ENCODE results near the gene PARD3B.

The PARD3B gene

DNA sequence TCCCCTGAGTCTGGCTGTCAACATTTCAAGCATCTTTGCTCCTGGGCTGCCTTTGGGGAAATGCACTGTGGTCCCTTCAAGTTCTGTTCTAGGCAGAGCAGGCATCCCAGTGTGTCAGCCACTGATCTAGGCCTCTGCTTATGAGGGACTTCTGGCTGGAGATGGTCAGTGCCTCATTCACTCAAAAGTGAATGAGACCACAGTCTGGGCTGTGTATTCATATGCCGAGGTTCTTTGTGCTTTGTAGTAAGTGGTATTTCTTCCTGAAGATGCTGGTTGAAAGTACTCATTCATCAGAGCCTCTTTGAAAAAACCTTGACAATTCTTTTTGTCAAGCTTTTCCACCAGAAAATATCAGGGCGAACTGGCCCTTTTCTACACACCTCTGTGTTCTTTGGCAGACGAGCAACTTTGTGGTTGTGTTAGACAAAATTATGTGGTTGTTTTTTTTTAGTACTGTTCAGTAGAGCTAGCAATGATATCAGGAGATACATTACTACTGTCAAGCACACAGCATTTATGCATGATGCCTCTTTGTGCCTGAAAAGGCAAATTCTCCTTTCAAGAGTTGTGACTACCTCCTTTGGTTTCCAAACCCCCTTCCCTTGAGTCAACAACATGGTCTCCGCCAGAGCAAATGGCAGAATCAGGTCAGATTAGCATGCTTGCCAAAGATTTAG, 626.1 kb downstream of the PARD3B start:
- DNase-seq (ENCODE audit: insufficient read length, low spot score) (no peak), FAIRE-seq (no peak)
- TF ChIP-seq POLR2A (IDR thresholded peaks at IDR 0.05; ENCODE audit: low read depth, low read length) (no peak), PAX5 (IDR thresholded peaks at IDR 0.05; ENCODE audit: insufficient read depth, low read length, severe bottlenecking) (no peak), SPI1 (IDR thresholded peaks at IDR 0.05; ENCODE audit: low read depth, low read length) (no peak), TAF1 (IDR thresholded peaks at IDR 0.05; ENCODE audit: low read depth, low read length) (no peak)

DNA sequence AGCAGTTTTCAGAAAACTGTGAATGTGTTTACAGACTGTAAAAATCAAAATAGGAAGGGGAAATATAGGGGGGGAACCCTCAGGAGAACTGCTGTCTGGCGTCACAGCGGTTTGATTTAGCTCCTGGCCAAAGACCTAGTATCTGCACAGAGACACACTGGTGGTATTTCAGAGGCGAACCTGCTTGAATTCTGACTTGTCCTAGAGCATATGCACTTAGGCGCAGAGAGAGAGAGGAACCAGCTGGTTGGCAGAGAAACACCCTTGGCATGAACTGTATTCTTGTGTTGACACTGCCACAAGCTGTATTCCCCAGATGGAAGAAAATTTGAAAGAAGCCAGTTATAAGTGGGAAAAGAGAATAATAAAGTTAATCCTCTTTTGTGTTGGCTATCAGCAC, 630.6 kb downstream of the PARD3B start:
- FAIRE-seq (no peak), DNase-seq (ENCODE audit: insufficient read length, low spot score) (no peak)
- TF ChIP-seq TAF1 (IDR thresholded peaks at IDR 0.05; ENCODE audit: low read depth, low read length) (no peak), POLR2A (IDR thresholded peaks at IDR 0.05; ENCODE audit: low read depth, low read length) (no peak), POLR2AphosphoS5 (IDR thresholded peaks at IDR 0.05; ENCODE audit: low read depth, low read length) (no peak), SPI1 (IDR thresholded peaks at IDR 0.05; ENCODE audit: low read depth, low read length) (no peak)

DNA sequence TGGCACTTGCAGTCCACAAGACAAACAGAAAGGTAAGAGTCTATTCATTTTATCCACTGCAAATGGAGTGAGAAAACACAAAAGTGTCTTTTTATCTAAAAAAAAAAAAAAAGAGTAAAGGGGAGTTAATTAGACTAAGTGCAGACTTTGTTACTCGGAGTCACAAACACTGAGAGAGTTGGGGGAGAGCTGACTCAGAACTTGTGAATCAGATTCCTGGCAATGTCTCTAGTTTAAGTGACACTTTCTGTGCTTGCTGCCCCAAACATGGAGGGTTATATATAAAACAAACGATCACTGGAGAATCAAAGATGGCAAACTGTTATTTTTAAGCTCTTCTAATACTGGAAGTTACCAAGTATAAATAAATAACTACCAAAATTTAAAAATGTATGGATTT, 631.3 kb downstream of the PARD3B start:
- DNase-seq (ENCODE audit: insufficient read length, low spot score) (no peak), FAIRE-seq (no peak)
- no peak for TF ChIP-seq TAF1 (IDR thresholded peaks at IDR 0.05; ENCODE audit: low read depth, low read length)

DNA sequence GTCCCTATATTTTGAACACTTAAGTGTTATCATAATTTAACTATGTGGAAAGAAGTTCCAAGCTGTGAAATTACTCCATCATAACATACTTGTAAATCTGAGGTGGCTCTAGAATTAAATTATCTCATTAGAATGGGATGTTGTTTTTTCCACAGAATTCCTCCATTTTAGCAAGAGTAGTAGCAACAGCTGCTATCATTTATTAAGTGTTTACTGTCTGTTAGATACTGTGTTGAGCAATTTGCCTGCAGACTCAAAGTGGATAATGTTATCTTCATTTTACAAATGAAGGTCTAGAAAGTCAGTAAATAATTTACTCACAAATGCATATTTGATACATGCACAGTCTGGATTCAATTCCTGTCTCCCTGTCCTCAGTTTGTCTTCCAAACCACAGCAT, 632.3 kb downstream of the PARD3B start:
- FAIRE-seq (no peak), DNase-seq (ENCODE audit: insufficient read length, low spot score) (no peak)
- TF ChIP-seq PAX5 (IDR thresholded peaks at IDR 0.05; ENCODE audit: insufficient read depth, low read length, severe bottlenecking) (no peak), POU2F2 (IDR thresholded peaks at IDR 0.05; ENCODE audit: low read depth, low read length) (no peak), POLR2A (IDR thresholded peaks at IDR 0.05; ENCODE audit: low read depth, low read length) (no peak), SPI1 (IDR thresholded peaks at IDR 0.05; ENCODE audit: low read depth, low read length) (no peak), TAF1 (IDR thresholded peaks at IDR 0.05; ENCODE audit: low read depth, low read length) (no peak), POLR2AphosphoS5 (IDR thresholded peaks at IDR 0.05; ENCODE audit: low read depth, low read length) (no peak)

DNA sequence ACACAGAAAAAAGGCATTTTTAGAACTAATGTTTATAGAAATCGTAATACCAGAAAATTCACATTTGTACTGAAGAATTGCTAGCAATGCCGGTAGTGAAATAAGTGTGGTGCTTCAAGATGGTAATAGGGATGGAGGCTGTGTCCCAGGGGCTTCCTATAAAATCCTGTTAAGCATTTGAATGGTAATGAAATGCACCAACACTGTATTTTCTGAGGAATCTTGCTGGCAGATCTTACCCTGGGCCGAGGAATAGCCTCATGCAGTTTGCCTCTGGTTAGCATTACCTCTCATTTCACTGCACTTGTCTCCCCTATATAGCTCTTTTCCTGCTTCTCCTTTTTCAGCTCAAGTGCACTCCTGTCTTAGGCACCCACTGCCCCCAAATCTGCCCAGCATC, 635.5 kb downstream of the PARD3B start:
- TF ChIP-seq POLR2AphosphoS5 (IDR thresholded peaks at IDR 0.05; ENCODE audit: low read depth, low read length): no peak
- no peak for TF ChIP-seq POLR2A (IDR thresholded peaks at IDR 0.05; ENCODE audit: low read depth, low read length)
- no peak for TF ChIP-seq PAX5 (IDR thresholded peaks at IDR 0.05; ENCODE audit: insufficient read depth, low read length, severe bottlenecking)
- TF ChIP-seq POU2F2 (IDR thresholded peaks at IDR 0.05; ENCODE audit: low read depth, low read length): no peak
- TF ChIP-seq SPI1 (IDR thresholded peaks at IDR 0.05; ENCODE audit: low read depth, low read length): no peak
- no peak for TF ChIP-seq TAF1 (IDR thresholded peaks at IDR 0.05; ENCODE audit: low read depth, low read length)
- no peak for DNase-seq (ENCODE audit: insufficient read length, low spot score)
- FAIRE-seq: no peak

DNA sequence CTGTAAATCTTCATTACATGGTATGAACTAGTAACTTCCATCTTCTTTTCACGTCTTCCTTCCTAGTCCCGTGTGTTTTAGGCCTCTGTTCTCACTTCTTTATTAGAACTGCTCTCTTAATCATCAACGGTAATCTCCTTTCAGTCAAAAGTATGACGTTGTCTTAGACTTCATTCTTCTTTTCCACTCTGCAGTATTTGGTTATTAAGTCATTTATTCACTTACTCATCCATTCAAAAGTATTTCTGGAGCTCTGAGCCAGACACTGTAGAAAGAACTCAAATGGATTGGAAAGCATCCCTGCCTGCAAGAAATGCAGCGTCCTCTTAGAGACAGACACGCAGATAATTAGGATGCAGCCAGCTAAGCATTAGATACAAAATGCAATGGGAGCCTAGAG, 642.5 kb downstream of the PARD3B start:
- FAIRE-seq (no peak), DNase-seq (ENCODE audit: insufficient read length, low spot score) (no peak)
- TF ChIP-seq POLR2A (IDR thresholded peaks at IDR 0.05; ENCODE audit: low read depth, low read length): no peak
- TF ChIP-seq PAX5 (IDR thresholded peaks at IDR 0.05; ENCODE audit: insufficient read depth, low read length, severe bottlenecking): no peak
- TF ChIP-seq TAF1 (IDR thresholded peaks at IDR 0.05; ENCODE audit: low read depth, low read length): no peak
- TF ChIP-seq SPI1 (IDR thresholded peaks at IDR 0.05; ENCODE audit: low read depth, low read length): no peak
- no peak for TF ChIP-seq POU2F2 (IDR thresholded peaks at IDR 0.05; ENCODE audit: low read depth, low read length)
- TF ChIP-seq POLR2AphosphoS5 (IDR thresholded peaks at IDR 0.05; ENCODE audit: low read depth, low read length): no peak

DNA sequence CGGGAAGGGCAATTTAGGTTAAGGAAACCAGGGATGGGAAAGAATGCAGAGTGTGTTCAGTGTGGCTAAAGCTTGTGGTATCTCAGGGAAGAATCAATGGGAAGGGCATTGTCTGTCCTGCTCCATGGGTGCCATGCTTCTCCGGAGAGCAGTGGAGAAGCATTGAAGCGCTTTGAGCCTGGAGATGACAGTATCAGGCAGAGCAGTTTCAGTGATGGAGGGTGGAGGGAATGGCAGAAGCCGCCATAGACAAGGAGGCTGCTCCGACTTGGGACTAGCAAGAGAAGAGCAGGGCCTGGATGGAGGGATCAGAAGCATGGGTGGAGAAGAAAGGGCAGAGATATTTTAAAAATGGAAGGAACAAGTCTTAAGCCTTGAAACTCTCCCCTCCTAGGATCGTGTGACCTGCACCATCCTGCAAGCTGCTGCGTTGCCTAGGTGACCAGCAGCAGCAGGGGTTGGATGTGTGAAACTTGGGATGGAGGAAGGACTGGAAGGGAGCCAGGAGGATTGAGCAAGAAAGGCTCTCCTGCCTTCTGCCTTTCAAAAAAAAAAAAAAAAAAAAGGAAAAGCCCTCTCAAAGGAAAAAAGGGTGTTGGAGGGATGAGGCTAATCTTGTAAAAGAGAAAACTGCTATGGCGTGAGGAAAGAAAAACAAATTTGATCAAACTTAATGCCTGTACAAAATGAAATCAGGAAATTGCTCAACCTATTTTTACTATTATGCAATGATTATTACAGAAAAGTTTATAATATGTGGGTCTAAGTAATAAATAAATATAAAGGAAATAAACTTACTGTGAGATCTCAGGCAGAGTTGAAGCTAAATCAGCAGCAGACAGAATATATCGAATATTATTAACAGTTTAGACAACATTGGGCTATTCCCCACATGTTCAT, 643.2 kb downstream of the PARD3B start:
- FAIRE-seq (no peak), DNase-seq (ENCODE audit: insufficient read length, low spot score) (no peak)
- TF ChIP-seq POLR2AphosphoS5 (IDR thresholded peaks at IDR 0.05; ENCODE audit: low read depth, low read length): no peak
- TF ChIP-seq TAF1 (IDR thresholded peaks at IDR 0.05; ENCODE audit: low read depth, low read length): no peak
- no peak for TF ChIP-seq PAX5 (IDR thresholded peaks at IDR 0.05; ENCODE audit: insufficient read depth, low read length, severe bottlenecking)
- no peak for TF ChIP-seq POLR2A (IDR thresholded peaks at IDR 0.05; ENCODE audit: low read depth, low read length)
- TF ChIP-seq POU2F2 (IDR thresholded peaks at IDR 0.05; ENCODE audit: low read depth, low read length): no peak
- no peak for TF ChIP-seq SPI1 (IDR thresholded peaks at IDR 0.05; ENCODE audit: low read depth, low read length)

DNA sequence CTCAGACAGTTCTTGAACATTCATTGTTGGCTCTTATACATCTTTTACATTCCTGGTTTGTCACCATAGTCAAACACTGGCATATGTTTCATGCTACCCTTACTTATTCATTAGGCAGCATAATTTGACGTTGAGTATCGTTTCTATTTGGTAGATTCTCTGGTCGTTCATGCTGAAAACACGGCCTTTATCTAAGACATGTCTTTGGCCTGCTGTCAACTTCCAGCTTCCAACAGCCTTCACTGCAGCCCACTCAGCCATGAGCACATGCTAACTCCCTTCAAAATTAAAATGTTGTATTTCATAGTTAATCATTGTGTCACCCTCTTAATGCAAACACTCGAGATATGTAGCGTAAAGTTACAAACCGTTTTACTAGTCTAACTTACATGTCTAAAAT, 644.0 kb downstream of the PARD3B start:
- no peak for TF ChIP-seq TAF1 (IDR thresholded peaks at IDR 0.05; ENCODE audit: low read depth, low read length)
- no peak for TF ChIP-seq POLR2A (IDR thresholded peaks at IDR 0.05; ENCODE audit: low read depth, low read length)
- TF ChIP-seq PAX5 (IDR thresholded peaks at IDR 0.05; ENCODE audit: insufficient read depth, low read length, severe bottlenecking): no peak
- no peak for TF ChIP-seq POU2F2 (IDR thresholded peaks at IDR 0.05; ENCODE audit: low read depth, low read length)
- no peak for TF ChIP-seq POLR2AphosphoS5 (IDR thresholded peaks at IDR 0.05; ENCODE audit: low read depth, low read length)
- no peak for TF ChIP-seq SPI1 (IDR thresholded peaks at IDR 0.05; ENCODE audit: low read depth, low read length)
- FAIRE-seq (no peak), DNase-seq (ENCODE audit: insufficient read length, low spot score) (no peak)

DNA sequence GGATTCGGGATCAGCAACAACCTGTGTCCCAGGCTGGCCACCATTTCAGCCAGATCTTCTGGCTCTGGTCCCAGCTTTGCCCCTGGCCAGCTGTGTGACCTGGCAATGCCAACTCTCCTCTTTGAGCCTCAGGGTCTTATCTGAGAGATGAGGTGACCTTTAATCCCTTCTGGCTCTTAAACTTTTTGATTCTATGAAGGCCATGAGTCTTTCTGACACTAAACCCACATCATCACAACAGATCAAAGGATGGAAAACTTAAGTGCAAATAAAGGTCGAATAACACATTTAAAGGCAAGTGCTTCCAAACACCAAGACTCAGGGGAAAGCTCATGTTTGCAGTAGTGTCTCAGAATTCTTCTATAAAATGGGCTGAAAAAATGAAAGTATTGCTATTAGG, 645.3 kb downstream of the PARD3B start:
- DNase-seq (ENCODE audit: insufficient read length, low spot score): no peak

More for the DNA sequence above, 645.3 kb downstream of the PARD3B start:
- TF ChIP-seq TAF1 (IDR thresholded peaks at IDR 0.05; ENCODE audit: low read depth, low read length): no peak
- no peak for FAIRE-seq

Measured in GM12891 (cell line).